Fibroblast of mammary gland (primary cell): Measurements from ENCODE around the gene APP.

Experiments
- DNase-seq: peaks from one replicate; pipeline ENCODE4 v3.0.0-alpha.2; 2010; ENCODE audit warnings: low read depth
- H3K4me3 ChIP-seq: 2 replicates; pipeline ENCODE4 v1.5.1; 2011; ENCODE audit warnings: low read depth, mild to moderate bottlenecking, low read length, moderate library complexity; ENCODE audit not compliant: control insufficient read depth
- TF ChIP-seq, protein P1 (sequence below): conservative IDR thresholded peaks from 2 replicates; pipeline ENCODE4 v1.5.1; 2011; ENCODE audit warnings: low read depth, low read length, inconsistent platforms; ENCODE audit not compliant: control insufficient read depth, insufficient read depth

The APP gene

DNA sequence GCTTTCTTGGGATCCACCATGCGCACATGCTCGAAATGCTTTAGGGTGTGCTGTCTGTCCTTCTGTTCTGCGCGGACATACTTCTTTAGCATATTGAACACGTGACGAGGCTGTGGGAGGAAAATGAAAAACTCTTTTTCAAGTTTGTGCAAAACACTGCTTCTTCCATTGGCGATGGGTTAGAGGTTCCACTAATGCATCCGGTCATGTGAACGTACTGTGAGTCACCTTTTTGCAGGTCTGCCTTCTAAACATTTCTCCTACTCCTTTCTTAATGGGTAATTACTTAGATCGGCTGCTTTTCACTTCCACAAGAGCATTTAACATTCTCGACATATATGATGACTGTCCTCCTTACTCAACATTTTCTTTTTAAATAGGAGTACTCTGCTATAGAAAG is 214.9 kb downstream of the APP start:
- no peak overlapping the region for H3K4me3 ChIP-seq
- TF ChIP-seq, protein P1, sequence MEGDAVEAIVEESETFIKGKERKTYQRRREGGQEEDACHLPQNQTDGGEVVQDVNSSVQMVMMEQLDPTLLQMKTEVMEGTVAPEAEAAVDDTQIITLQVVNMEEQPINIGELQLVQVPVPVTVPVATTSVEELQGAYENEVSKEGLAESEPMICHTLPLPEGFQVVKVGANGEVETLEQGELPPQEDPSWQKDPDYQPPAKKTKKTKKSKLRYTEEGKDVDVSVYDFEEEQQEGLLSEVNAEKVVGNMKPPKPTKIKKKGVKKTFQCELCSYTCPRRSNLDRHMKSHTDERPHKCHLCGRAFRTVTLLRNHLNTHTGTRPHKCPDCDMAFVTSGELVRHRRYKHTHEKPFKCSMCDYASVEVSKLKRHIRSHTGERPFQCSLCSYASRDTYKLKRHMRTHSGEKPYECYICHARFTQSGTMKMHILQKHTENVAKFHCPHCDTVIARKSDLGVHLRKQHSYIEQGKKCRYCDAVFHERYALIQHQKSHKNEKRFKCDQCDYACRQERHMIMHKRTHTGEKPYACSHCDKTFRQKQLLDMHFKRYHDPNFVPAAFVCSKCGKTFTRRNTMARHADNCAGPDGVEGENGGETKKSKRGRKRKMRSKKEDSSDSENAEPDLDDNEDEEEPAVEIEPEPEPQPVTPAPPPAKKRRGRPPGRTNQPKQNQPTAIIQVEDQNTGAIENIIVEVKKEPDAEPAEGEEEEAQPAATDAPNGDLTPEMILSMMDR = no peak
- DNase-seq = no peak

DNA sequence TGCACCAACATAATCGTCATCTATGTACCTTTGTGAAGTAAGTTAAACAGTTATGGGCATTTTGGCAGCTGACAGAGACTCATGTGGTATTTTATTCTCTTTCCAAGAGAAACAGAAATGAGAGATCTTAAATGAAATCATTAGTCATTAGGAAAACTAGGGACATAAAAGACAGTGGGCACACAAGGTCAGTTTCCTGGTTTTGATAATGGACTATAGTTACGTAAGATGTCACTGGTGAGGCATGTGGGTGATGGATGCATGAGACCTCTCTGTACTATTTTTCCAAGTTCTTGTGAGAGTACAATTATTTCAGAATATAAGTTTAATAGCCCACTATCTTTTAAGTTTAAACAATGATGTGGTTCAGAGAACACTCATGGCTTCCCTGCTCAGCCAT is 216.9 kb downstream of the APP start:
- DNase-seq = peak; percentile 46

DNA sequence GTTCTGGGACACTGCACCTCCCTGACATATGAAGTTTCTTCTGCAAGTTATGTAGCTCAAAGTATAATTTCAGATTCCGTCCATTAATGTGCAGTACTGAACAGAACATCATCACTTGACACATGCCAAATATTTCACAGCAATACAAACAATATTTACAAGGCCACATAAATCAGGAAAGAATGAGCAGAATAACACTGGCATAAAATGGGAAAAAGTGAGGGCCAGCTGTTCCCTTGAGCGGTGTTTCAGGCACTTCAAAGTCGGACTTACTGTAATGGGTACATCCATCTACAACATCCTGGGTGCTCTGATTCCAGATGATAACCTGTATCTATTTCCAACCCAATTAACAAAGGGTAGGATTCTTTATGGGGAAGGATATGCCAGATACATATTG is 217.4 kb downstream of the APP start:
- DNase-seq = no peak
- TF ChIP-seq, protein P1 = no peak
- no peak overlapping the region for H3K4me3 ChIP-seq

More for the DNA sequence above, 216.9 kb downstream of the APP start:
- H3K4me3 ChIP-seq = no peak overlapping the region
- TF ChIP-seq, protein P1 = no peak

DNA sequence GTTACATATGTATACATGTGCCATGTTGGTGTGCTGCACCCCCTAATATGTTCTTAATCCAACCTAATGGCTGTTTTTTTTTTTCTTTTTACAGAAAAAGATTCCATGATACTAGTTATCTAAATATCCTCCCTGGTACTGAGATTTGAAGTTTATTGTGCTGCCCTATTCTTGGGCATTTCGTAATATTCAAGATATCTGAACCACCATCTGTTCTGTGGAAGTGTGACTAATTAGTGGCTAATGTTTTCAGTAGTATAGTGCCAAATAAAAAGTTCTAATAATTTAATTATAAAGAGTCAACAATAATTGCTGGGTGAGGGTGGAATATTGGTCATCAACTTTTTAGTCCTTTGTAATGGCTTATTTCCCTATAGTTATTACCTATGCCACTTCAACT is 218.3 kb downstream of the APP start:
- no peak for DNase-seq
- H3K4me3 ChIP-seq = no peak overlapping the region
- TF ChIP-seq, protein P1 = no peak

DNA sequence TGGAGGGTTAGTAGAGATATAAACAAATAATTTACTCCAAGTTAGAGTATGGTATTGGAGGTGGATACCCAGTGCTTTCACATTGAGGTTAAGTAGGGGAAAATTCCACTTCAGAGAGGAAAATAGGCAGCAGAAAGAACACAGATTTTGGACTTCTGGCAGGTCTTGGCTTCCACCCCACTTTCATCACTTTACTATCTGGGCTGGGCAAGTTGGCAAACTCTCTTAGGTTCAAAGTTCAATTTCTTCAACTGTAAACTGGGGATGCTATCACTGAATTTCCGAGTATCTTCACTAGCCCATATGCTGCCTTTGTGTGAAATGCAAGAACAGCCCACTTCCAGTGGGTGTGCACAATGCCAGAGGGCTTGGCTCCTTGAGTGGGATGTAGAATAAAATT is 220.9 kb downstream of the APP start:
- H3K4me3 ChIP-seq = no peak overlapping the region
- DNase-seq = no peak
- TF ChIP-seq, protein P1 = no peak

DNA sequence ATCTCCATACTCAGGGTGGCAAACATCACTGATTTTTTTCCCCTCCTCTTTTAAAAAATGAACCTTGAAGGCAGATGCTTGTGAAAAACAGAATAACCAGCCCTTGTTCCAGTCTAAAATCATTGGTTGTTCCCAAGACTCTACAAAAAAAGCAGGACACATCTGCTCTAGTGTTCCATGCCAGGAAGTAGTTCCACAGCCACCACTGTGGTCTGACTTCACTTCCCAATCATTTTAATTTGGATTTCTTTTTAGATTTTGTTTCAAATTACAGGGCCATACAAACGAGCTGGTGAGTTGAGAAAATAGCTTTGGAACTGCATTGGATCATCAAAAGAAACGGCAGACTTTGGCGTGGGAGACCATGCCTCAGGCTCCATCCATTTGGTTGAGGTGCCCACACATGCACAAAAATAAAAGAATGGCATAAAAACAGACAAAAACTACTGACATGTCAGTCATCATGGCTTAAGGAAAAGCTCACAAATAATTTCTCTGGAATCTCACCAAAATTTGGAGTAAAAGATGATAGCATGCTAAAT is 225.8 kb downstream of the APP start:
- no peak for DNase-seq
- TF ChIP-seq, protein P1 = no peak
- no peak overlapping the region for H3K4me3 ChIP-seq

DNA sequence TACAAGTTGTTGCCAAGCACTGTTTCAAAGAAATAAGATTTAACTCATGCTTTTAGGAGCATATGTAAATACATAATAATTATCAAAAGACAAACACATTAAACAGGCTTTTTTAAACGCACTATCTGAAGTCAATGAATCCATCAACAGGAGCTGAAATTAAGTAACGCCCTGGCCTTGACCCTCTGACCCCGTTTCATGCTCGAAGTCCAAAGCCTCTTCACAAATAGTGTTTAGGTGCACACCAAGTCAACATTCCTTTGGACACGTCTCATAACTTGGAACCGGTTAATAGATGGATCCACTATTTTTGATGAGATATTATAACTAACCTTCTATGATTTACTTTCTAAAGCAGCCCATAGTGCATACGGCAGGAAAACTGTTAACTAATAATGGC is 226.5 kb downstream of the APP start:
- no peak overlapping the region for H3K4me3 ChIP-seq
- no peak for DNase-seq
- TF ChIP-seq, protein P1 = no peak
